ENCODE data around the gene NEDD1.

DNA sequence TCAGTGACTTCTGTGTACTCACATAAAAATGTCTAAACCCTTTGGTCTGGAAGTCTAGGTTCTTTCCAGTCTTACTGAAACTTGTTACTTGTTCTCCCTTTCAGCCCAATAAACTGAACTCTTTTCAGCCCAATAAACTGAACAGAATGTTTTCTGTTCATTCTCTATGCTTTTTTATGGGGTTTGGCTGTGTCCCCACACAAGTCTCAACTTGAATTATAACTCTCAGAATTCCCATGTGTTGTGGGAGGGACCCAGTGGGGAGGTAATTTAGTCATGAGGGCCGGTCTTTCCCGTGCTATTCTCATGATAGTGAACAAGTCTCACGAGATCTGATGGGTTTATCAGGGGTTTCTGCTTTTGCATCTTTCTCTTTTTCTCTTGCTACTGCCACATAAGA lies 15.0 kb upstream of the NEDD1 start:
- TF ChIP-seq, protein P1, sequence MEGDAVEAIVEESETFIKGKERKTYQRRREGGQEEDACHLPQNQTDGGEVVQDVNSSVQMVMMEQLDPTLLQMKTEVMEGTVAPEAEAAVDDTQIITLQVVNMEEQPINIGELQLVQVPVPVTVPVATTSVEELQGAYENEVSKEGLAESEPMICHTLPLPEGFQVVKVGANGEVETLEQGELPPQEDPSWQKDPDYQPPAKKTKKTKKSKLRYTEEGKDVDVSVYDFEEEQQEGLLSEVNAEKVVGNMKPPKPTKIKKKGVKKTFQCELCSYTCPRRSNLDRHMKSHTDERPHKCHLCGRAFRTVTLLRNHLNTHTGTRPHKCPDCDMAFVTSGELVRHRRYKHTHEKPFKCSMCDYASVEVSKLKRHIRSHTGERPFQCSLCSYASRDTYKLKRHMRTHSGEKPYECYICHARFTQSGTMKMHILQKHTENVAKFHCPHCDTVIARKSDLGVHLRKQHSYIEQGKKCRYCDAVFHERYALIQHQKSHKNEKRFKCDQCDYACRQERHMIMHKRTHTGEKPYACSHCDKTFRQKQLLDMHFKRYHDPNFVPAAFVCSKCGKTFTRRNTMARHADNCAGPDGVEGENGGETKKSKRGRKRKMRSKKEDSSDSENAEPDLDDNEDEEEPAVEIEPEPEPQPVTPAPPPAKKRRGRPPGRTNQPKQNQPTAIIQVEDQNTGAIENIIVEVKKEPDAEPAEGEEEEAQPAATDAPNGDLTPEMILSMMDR (IDR thresholded peaks at IDR 0.05): no peak
- no peak for TF ChIP-seq POLR2A (IDR thresholded peaks at IDR 0.05)

All from Peyer's patch (tissue), 4 donors.